GM19240 (cell line): ENCODE results near the gene MAGEA4.

Source experiments
- DNase-seq: peaks from one replicate; pipeline ENCODE4 v3.0.0; 2011; ENCODE audit warnings: low spot score; ENCODE audit not compliant: insufficient read length

The MAGEA4 gene

GRCh38 chrX:151923648-151924047 is 11.0 kb downstream of the MAGEA4 start:
- no peak for DNase-seq

DNA sequence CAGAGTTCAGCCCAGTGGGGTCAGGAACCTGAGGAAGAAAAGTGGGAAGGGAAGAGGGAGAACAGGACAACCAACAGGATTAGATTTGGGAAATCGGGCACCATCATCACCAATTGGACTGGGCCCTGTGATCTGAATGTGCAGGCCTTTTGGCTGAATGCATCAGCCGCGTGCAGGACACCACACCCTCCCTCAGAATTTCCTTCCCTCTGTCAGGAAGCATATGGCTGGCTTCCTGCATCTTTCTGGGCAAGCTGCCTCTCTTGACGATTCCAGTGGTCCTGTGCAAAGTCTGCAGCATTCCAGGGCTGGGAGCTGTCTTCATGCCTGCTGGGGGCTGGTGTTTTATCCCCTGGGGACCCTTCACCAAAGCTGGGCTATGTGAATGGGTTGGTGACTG is 16.4 kb downstream of the MAGEA4 start:
- no peak for DNase-seq

DNA sequence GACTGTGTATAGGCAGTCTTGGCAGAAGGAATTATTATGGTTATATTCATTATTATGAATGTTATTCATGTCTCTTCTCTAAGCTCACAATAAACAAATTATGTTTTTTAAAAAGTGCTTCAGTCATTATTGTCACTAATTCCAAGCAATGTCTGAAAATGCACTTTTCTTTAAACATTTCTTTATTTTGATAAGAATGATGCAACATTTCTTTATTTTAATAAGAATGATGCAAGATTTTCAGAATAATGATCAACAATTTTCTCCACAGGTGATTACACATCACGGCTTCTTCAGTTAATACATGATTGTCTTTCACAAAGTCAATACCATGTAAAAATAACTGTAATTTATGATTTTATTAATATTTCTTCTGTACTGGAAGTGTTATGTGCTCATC is 22.7 kb downstream of the MAGEA4 start:
- DNase-seq: no peak

DNA sequence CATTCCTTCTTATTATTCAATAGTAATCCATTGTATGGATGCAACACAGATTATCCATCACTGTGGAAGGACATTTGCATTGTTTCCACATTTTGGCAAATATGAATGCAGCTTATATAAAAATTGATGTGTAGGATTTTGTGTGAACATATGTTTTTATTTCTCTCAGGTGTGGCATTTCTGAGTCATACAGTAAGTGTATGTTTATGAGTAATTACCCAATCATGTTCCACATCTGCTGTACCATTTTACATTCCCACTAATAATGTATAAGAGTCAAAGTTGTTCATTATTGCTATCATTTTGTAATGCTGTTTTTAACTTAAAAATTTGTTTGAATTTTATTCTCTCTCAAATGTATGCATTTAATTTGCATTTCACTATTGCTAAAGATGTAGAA is 25.5 kb downstream of the MAGEA4 start:
- no peak for DNase-seq

GRCh38 chrX:151954730-151955129 is 42.0 kb downstream of the MAGEA4 start:
- DNase-seq: no peak

GRCh38 chrX:151958101-151958500 is 45.4 kb downstream of the MAGEA4 start:
- no peak for DNase-seq

- no peak for DNase-seq
Observed at GRCh38 chrX:151962034-151962433, 49.3 kb downstream of the MAGEA4 start.

DNA sequence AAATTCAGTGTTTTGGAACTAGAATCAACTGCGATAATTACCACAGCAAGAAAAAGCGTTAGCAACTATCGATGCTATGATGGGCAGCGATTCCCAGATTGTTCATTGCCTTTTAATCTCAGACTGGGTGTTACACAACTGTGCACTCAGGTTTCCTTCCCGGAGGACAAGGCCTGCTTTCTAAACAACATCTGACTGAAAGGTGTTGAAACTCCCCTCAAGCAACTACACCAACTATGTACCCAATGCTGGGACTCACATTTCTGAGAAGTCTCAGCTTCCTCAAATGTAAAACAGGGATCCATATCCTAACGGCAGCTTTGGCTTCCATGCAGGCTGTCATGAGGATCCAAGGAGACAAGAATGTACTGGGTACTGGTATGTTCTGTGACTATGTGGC is 53.5 kb downstream of the MAGEA4 start:
- DNase-seq: no peak

- DNase-seq: no peak
Observed at GRCh38 chrX:151970027-151970426, 57.3 kb downstream of the MAGEA4 start.

DNA sequence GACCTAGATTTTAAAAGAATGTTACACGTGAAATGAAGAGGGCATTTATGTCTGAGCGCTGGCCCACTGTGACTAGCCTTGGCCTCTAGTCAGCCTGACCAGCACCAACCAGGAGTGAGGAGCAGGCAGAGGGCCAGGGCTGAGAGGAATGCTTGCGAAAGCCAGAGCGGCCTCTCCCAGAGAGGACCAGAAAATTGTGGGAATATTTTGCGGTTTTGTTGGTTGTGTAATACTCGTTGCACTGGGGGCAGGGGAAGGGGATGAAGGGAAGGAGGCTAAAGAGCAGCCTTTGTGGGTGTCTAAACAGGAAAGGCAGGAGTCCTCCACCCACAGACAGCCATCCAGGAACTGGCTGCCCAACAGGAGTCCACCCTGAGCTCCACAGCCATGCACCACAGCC is 58.0 kb downstream of the MAGEA4 start:
- DNase-seq: no peak

GRCh38 chrX:151973060-151973661 is 60.5 kb downstream of the MAGEA4 start:
- no peak for DNase-seq

- no peak for DNase-seq
Observed at GRCh38 chrX:151973851-151974335, 61.2 kb downstream of the MAGEA4 start.
